Body of pancreas (tissue), 4 donors: ENCODE results near the gene RHOT1. TPM values are rescaled to one million over a fixed set of nuclear protein-coding genes. Genes with fewer than 3 reads are reported as not detected.
A peak's percentile ranks its signal among the peaks of the same experiment; 100 is the strongest.

ENCODE experiments used
- ATAC-seq: fragments of 150-250 bp; one replicate; pipeline ENCODE4 v1.9.1; 2016
- DNase-seq, 4 donors: peaks; one replicate each; pipeline ENCODE4 v3.0.0-alpha.2; 2019
- H3K27ac ChIP-seq, 4 donors: fragments of 200-600 bp; sonication (generic); 1 replicate in 3 of 4; 2 replicates in 1 of 4; pipeline versions ENCODE4 v1.5.1 to v1.6.1; 2016 to 2019; ENCODE audit warnings: mild to moderate bottlenecking in 1 of 4, mixed read lengths in 1 of 4, moderate library complexity in 1 of 4
- H3K27me3 ChIP-seq, 2 donors: fragments of 200-600 bp; sonication (generic); one replicate each; pipeline ENCODE4 v1.6.0; 2016; ENCODE audit warnings: mild to moderate bottlenecking in 1 of 2
- H3K36me3 ChIP-seq, 2 donors: fragments of 200-600 bp; sonication (generic); replicated peaks in 1 of 2; 2 replicates each; pipeline ENCODE4 v1.5.1; 2016; ENCODE audit warnings: low read depth in 2 of 2; ENCODE audit not compliant: insufficient read depth in 1 of 2
- H3K4me1 ChIP-seq: fragments of 200-600 bp; sonication (generic); one replicate; pipeline ENCODE4 v1.6.0; 2016
- H3K4me3 ChIP-seq, 2 donors: fragments of 200-600 bp; sonication (generic); 1 replicate in 1 of 2; 2 replicates in 1 of 2; pipeline ENCODE4 v1.5.1; 2016 to 2019
- H3K9me3 ChIP-seq, 3 donors: fragments of 200-600 bp; sonication (generic); 1 replicate in 2 of 3; 2 replicates in 1 of 3; pipeline ENCODE4 v1.5.1; 2016
- POLR2A ChIP-seq, 3 donors: fragments of 450-650 bp; IDR thresholded peaks; one replicate each; pipeline ENCODE4 v1.6.1; 2016; ENCODE audit warnings: antibody characterized with exemption in 3 of 3, mild to moderate bottlenecking in 2 of 3
- whole genome bisulfite sequencing, 2 donors: methylation state at CpG; one replicate each; pipeline ENCODE4 v1.1.5; 2017; 5-methylcytosine and 5-hydroxymethylcytosine counted together
- intact Hi-C: fragments of 100-400 bp; cut with DNase I; formaldehyde crosslinking; loops from one replicate; pipeline ENCODE4 v1.15.1; 2023
- total RNA-seq, 2 donors: library from RNA; depleted of rRNA; stranded (reverse); fragments of >200 nt; gene quantifications; one replicate each; pipeline ENCODE4 v1.1.0, GENCODE V29; 2016
- TF ChIP-seq, protein P1 (sequence below), 7 experiments: fragments of 450-650 bp in 4 of 7; fragments of 200-600 bp in 3 of 7; sonication (generic) in 3 of 7; IDR thresholded peaks; one replicate each; pipeline ENCODE4 v1.5.1; 2016 to 2019; ENCODE audit warnings: antibody characterized with exemption in 7 of 7

The RHOT1 gene
- total RNA-seq, 2 donors from 2014 or later: 15.2 to 25.4 TPM

DNA sequence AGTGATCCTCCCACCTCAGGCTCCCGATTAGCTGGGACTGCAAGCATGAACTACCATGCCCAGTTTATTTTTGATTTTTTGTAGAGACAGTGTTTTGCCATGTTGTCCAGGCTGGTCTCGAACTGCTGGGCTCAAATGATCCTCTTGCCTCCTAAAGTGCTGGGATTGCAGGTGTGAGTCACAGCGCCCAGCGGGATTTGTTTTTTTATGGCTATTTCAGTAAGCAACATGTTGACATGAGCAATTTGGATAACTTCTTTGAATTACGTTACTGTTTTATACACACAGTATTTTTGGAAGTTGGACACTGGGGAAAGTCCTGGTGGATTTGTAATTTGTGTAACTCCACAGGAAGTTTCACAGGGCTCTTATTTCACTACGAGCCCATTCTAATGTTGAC lies 18.5 kb upstream of the RHOT1 start:
- Histone ChIP-seq H3K4me1 (peaks cover 25% of the 10 kb centered on the region), H3K36me3 (no peaks in the 10 kb centered on the region), H3K27ac (no peak overlapping the region), H3K27me3 (no peaks in the 10 kb centered on the region), H3K9me3 (no peaks in the 10 kb centered on the region), H3K4me3 (no peak overlapping the region)
- intact Hi-C loops: no loop called here
- 80 to 86% methylated on average over 6 of the region's 6 CpGs for WGBS, 2 donors
- DNase-seq (no peak), ATAC-seq (no peak)
- no peak for TF ChIP-seq POLR2A (IDR thresholded peaks at IDR 0.05)
- TF ChIP-seq, protein P1, sequence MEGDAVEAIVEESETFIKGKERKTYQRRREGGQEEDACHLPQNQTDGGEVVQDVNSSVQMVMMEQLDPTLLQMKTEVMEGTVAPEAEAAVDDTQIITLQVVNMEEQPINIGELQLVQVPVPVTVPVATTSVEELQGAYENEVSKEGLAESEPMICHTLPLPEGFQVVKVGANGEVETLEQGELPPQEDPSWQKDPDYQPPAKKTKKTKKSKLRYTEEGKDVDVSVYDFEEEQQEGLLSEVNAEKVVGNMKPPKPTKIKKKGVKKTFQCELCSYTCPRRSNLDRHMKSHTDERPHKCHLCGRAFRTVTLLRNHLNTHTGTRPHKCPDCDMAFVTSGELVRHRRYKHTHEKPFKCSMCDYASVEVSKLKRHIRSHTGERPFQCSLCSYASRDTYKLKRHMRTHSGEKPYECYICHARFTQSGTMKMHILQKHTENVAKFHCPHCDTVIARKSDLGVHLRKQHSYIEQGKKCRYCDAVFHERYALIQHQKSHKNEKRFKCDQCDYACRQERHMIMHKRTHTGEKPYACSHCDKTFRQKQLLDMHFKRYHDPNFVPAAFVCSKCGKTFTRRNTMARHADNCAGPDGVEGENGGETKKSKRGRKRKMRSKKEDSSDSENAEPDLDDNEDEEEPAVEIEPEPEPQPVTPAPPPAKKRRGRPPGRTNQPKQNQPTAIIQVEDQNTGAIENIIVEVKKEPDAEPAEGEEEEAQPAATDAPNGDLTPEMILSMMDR (IDR thresholded peaks at IDR 0.05): no peak

DNA sequence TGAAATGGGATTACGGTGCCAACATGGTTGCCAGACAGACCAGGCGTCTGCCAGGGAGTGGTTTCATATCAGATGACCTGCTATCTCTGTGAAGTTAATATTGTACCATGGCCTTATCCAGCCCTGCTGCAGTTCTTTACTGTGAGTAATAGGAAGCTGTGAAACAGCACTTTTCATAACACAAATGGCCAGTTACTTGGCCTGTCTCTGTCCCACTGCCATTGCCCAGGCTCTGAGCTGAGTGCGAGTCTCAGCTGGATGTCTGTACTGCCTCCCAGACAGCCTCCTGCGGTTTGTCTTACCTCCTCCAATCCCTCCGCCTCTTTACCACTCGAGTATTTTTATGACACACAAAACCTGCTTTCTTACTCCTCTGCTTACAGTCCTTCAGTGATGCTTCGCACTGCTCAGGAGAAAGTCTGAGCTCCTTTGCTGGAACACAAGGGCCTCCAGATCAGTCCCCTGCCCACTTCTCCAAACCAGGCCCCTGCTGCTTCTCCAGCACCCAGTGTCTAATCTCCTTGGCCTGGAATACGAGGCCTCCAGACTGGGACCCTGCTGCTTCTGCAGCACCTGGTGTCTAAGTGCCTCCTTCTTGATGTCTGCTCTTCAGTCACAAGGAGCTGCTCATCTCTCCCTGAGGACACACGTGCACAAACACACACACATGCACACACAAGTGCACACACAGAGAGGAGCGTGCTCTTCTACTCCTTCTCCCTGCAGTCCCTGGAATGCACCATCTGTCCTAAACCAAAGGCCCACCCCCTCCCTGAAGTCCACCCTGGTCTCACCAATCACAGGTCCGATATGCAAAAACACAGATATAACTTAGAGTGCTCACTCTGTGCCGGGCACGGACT lies 17.1 kb upstream of the RHOT1 start:
- H3K4me3 ChIP-seq: no peak overlapping the region
- 73 to 76% methylated on average over 12 to 13 of the region's 13 CpGs for WGBS, 2 donors
- peak overlapping the region in 2 of 4 donors; percentile 2 to 23 for H3K27ac ChIP-seq
- peak in 3 of 4 donors; percentile 20 to 55 (median 45) for DNase-seq
- intact Hi-C loops: no loop called here
- H3K9me3 ChIP-seq: no peaks in the 10 kb centered on the region
- TF ChIP-seq, protein P1 (IDR thresholded peaks at IDR 0.05): no peak
- TF ChIP-seq POLR2A (IDR thresholded peaks at IDR 0.05): no peak
- peak; percentile 59 for ATAC-seq
- no peaks in the 10 kb centered on the region for H3K27me3 ChIP-seq
- H3K36me3 ChIP-seq: no peaks in the 10 kb centered on the region
- H3K4me1 ChIP-seq: peaks cover 25% of the 10 kb centered on the region

DNA sequence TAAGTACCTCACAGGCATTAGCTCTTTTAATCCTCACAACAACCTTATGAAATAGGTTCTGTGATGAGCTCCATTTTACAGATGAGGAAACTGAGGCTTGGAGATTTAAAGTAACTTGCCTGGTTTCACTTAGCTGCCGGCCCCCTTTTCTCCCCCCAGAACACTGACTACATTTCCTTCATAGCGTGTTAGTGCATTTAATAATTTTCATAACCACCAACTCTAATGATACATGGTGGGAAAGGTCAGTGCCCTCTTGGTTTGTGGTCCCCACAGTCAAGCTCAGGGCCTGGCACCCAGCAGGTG lies 16.5 kb upstream of the RHOT1 start:
- DNase-seq (no peak), ATAC-seq (no peak)
- H3K4me3 ChIP-seq: no peak overlapping the region
- peaks cover 25% of the 10 kb centered on the region for H3K4me1 ChIP-seq
- TF ChIP-seq, protein P1 (IDR thresholded peaks at IDR 0.05): no peak
- TF ChIP-seq POLR2A (IDR thresholded peaks at IDR 0.05): no peak
- no peaks in the 10 kb centered on the region for H3K36me3 ChIP-seq
- 94 to 100% methylated on average over 2 of the region's 2 CpGs for WGBS, 2 donors
- H3K9me3 ChIP-seq: no peaks in the 10 kb centered on the region
- no peaks in the 10 kb centered on the region for H3K27me3 ChIP-seq
- no peak overlapping the region for H3K27ac ChIP-seq
- intact Hi-C loops: no loop called here

DNA sequence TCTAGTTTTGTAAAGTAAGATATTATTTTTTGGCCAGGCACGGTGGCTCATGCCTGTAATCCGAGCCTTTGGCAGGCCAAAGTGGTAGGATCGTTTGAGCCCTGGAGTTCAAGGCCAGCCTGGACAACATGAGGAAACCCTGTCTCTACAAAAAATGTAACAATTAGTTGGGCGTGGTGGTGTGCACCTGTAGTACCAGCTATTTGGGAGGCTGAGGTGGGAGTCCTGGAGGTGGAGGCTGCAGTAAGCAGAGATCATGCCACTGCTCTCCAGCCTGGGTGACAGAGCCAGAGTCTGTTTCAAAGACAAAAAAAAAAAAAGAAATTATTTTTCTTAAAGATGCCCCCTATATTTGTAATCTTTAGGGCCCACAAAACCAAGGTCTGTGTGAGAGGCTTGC lies 16.0 kb upstream of the RHOT1 start:
- no peak overlapping the region for H3K27ac ChIP-seq
- ATAC-seq (no peak), DNase-seq (no peak)
- no peaks in the 10 kb centered on the region for H3K27me3 ChIP-seq
- no peaks in the 10 kb centered on the region for H3K9me3 ChIP-seq
- no peak overlapping the region for H3K4me3 ChIP-seq
- 68 to 80% methylated on average over 4 of the region's 4 CpGs for WGBS, 2 donors
- H3K36me3 ChIP-seq: no peaks in the 10 kb centered on the region
- intact Hi-C loops: no loop called here
- peaks cover 25% of the 10 kb centered on the region for H3K4me1 ChIP-seq
- no peak for TF ChIP-seq POLR2A (IDR thresholded peaks at IDR 0.05)

DNA sequence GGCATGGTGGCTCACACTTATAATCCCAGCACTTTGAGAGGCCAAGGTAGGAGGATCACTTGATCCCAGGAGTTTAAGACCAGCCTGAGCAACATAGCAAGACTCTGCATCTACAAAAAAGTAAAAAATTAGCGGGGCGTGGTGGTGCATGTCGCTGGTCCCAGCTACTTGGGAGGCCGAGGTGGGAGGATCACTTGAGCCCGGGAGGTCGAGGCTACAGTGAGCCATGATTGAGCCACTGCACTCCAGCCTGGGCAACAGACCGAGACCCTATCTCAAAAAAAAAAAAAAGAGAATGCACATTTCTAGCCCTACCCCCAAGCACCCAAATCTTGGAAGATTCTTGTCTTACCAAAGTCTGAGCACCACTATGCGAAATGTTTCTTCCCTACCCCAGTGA lies 15.6 kb upstream of the RHOT1 start:
- Histone ChIP-seq H3K4me1 (peaks cover 25% of the 10 kb centered on the region), H3K27ac (peak overlapping the region in 3 of 4 donors; percentile 78 to 88 (median 79)), H3K27me3 (no peaks in the 10 kb centered on the region), H3K36me3 (no peaks in the 10 kb centered on the region), H3K9me3 (no peaks in the 10 kb centered on the region), H3K4me3 (no peak overlapping the region)
- intact Hi-C loops: no loop called here
- ATAC-seq (no peak), DNase-seq (no peak)
- WGBS, 2 donors: 92 to 96% methylated on average over 8 of the region's 8 CpGs
- TF ChIP-seq POLR2A (IDR thresholded peaks at IDR 0.05): no peak
- TF ChIP-seq, protein P1 (IDR thresholded peaks at IDR 0.05): no peak
